Limb (tissue), 2 donors: ENCODE data around the gene PPFIA3.
A peak's percentile ranks its signal among the peaks of the same experiment; 100 is the strongest.
"Not testable (repeated sequence)": the region's sequence is repeated elsewhere in the genome, so short reads cannot be mapped to it uniquely, and the experiment has no call there.

Experiments
- DNase-seq, 2 donors: peaks; one replicate each; pipeline ENCODE4 v3.0.0-alpha.2; 2016; ENCODE audit errors: extremely low spot score in 2 of 2

PPFIA3 gene

GRCh38 chr19:49102303-49102702 lies 17.0 kb upstream of the PPFIA3 start:
- no peak for DNase-seq

- DNase-seq, result no peak
Observed at GRCh38 chr19:49103331-49104085, 15.8 kb upstream of the PPFIA3 start.

- DNase-seq, result peak in 1 of 2 donors; percentile 69
Observed at GRCh38 chr19:49104229-49104864, 15.0 kb upstream of the PPFIA3 start.

- DNase-seq, result peak in 1 of 2 donors; percentile 68
Observed at GRCh38 chr19:49106648-49107135, 12.7 kb upstream of the PPFIA3 start.

- DNase-seq, result no peak
Observed at GRCh38 chr19:49107625-49108459, 11.5 kb upstream of the PPFIA3 start.

GRCh38 chr19:49109051-49109450 lies 10.3 kb upstream of the PPFIA3 start:
- no peak for DNase-seq

GRCh38 chr19:49109569-49110233 lies 9.6 kb upstream of the PPFIA3 start:
- no peak for DNase-seq

DNA sequence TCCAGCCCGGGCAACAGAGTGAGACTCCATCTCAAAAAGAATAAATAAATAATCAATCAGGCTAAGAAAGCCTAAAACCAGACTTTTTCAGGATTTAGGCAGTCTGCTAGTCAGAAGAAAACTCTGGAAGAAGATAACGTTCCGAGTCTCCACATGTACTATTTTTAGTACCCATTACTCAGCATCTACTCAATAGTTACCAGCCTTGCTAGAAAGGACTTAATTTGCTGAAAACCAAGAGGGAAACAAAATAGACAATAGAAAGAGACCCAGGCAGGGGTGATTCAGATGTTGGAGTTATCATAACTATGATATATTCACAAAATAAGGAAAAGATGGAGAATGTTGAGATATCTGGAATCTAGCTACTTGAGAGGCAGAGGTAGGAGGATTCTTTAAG lies 8.8 kb upstream of the PPFIA3 start:
- no peak for DNase-seq

DNA sequence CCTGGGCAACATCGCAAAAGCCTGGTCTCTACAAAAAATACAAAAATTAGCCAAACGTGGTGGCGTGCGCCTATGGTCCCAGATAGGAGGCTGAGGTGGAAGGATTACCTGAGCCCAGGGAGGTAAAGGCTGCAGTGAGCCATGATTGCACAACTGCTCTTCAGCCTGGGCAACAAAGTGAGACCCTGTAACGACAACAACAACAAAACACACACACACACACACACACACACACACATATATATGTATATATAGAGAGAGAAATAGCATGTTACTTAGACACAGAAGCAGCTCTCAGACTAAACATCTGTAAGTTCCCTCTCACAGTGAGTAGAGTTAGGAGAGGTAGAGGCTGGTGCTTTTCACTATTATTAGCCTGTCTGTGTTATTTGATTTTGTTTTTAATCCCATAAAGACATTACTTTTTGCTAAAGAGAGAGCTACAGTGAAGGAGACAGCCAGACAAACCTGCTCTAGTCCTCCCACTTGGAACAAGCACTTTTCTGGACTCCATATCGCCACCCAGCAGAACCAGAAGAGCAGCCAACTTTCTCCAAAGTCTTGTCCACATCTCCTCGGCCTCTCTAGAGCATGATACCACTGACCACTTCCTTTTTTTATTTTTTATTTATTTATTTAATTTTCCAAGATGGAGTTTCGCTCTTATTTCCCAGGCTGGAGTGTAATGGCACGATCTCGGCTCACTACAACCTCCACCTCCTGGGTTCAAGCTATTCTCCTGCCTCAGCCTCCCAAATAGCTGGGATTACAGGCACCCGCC lies 7.9 kb upstream of the PPFIA3 start:
- no peak for DNase-seq

DNA sequence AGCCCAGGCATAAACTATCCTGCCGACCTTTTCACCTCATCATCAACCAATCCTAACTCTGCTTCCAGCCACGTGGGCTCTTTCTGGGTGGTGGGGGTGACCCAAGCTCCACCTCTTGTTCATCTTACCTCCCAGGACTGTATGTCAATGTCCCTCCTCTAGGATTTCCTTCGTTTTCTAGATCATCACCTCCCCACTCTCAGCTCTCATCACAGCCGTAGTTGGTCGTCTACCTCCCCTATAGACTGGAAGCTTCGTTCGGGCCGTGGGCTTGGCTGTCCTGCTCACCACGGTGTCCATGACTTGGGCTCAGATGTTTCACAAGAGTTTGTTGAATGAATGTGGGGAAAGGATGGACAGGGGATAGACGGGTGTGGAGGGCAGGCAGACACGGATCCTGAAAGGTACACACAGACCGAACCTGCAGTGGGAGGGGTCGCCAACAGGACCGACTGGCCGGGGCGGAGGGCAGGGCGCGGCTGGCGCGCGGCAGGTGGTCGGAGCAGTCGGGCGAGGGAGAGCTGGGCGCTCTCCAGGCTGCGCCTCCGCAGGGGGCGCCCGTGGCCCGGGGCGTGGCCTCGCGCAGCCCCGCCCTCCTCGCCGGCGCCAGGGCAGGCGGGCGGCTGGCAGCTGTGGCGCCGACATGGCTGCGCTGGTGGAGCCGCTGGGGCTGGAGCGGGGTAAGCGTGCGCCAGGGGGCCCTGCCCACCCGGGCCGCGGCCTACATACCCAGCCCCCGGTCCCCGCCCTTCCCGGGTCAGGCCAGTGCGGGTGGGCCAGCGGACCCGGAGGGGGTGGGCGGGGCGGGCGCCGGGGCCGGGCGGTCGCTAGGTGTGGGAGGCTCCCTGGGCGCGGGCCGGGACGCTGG lies 5.3 kb upstream of the PPFIA3 start, which contains the start of gene LIN7B:
LIN7B (plus strand) TSS at position 609 of the 868 bp plus-strand sequence; CDS start at position 644, 35 bp downstream.
- DNase-seq, result peak; percentile 74 to 89

GRCh38 chr19:49114630-49115363 lies 4.5 kb upstream of the PPFIA3 start:
- peak; percentile 68 to 86 for DNase-seq

DNA sequence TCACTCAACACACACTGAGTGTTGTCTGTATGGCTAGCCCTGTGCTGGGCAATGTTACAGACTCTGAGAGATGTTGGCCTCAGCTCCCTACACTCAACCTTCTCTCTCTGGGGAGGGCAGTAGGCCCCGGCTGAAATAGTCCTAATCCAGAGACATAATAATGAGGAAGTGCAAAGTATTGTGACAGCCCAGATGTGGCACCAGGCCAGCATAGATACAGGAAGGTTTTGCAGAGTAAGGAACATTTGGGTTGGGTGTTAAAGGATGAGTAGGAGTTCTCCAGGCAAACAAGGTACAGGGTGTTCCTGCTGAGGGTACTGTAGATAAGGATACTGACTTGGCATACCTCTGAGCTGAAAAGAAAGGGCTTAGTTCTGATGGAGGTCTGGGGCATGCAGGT lies 2.8 kb upstream of the PPFIA3 start:
- DNase-seq, result no peak

- DNase-seq, result no peak
Observed at GRCh38 chr19:49117677-49118564, 1.4 kb upstream of the PPFIA3 start.

GRCh38 chr19:49118565-49119410 lies 556 bp upstream of the PPFIA3 start, which contains the start of gene C19orf73:
Gene C19orf73, minus strand, starts transcription at chr19:49119143. Its CDS starts 121 bp downstream, at chr19:49119022.
- peak; percentile 97 for DNase-seq

- no peak for DNase-seq
Observed at GRCh38 chr19:49120325-49120683, 960 bp downstream of the PPFIA3 start.

- no peak for DNase-seq
Observed at GRCh38 chr19:49120868-49121267, 1.5 kb downstream of the PPFIA3 start.

DNA sequence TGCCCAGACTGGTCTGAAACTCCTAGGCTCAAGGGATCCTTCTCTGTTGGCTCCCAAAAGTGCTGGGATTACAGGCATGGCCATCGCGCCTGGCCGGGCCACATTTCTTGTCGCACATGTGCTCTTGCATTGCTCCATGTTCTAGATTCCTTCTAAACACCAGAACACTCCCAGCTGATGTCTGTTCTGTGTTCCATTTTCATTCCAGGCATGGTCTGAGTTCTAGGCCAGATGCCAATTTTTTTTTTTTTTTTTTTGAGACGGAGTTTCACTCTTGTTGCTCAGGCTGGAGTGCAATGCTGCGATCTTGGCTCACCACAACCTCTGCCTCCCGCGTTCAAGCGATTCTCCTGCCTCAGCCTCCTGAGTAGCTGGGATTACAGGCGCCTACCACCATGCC lies 2.5 kb downstream of the PPFIA3 start:
- not testable (repeated sequence) for DNase-seq
